Panc1 (cell line): Measurements from ENCODE around the gene PKN3.

ENCODE experiments used
- CTCF ChIP-seq: fragments of 450-650 bp; IDR thresholded peaks from 2 replicates; pipeline ENCODE4 v1.5.1; 2017; ENCODE audit warnings: mild to moderate bottlenecking
- POLR2AphosphoS5 ChIP-seq: IDR thresholded peaks from 2 replicates; pipeline ENCODE4 v1.6.1; 2012; ENCODE audit warnings: mild to moderate bottlenecking, low read depth, low read length, moderate library complexity
- REST ChIP-seq, 2 experiments: IDR thresholded peaks; 2 replicates each; pipeline ENCODE4 v1.6.1; 2011 to 2012; ENCODE audit warnings: low read depth in 2 of 2, control low read depth in 1 of 2, low read length in 1 of 2, mild to moderate bottlenecking in 1 of 2, moderate library complexity in 1 of 2; ENCODE audit not compliant: insufficient read depth in 1 of 2
- TCF7L2 ChIP-seq: IDR thresholded peaks from 2 replicates; pipeline ENCODE4 v1.6.1; 2011; ENCODE audit warnings: mild to moderate bottlenecking, low read depth, low read length, inconsistent platforms

- TF ChIP-seq CTCF, result no peak
- 0 out of 2 replicates have a peak, but pooled peaks have one; percentile 26 for TF ChIP-seq POLR2AphosphoS5
- no peak for TF ChIP-seq REST (IDR thresholded peaks at IDR 0.05; ENCODE audit: insufficient read depth in 1 of 2, low read depth in 2 of 2, low read length in 1 of 2)
- TF ChIP-seq TCF7L2, result no peak
Measured at GRCh38 chr9:128703616-128704355, 1.5 kb downstream of the PKN3 start.
